Uterus (tissue), 2 donors: Measurements from ENCODE around the gene EFEMP2.

ENCODE experiments used
- POLR2A ChIP-seq, 2 donors: fragments of 450-650 bp; IDR thresholded peaks; one replicate each; pipeline ENCODE4 v1.6.1; 2016; ENCODE audit warnings: antibody characterized with exemption in 2 of 2, mild to moderate bottlenecking in 1 of 2, moderate library complexity in 1 of 2
- TF ChIP-seq, protein P1 (sequence below), 4 experiments: fragments of 200-600 bp in 2 of 4; fragments of 450-650 bp in 2 of 4; sonication (generic) in 2 of 4; IDR thresholded peaks; one replicate each; pipeline ENCODE4 v1.5.1; 2016 to 2019; ENCODE audit warnings: antibody characterized with exemption in 4 of 4, mild to moderate bottlenecking in 2 of 4, moderate library complexity in 1 of 4

DNA sequence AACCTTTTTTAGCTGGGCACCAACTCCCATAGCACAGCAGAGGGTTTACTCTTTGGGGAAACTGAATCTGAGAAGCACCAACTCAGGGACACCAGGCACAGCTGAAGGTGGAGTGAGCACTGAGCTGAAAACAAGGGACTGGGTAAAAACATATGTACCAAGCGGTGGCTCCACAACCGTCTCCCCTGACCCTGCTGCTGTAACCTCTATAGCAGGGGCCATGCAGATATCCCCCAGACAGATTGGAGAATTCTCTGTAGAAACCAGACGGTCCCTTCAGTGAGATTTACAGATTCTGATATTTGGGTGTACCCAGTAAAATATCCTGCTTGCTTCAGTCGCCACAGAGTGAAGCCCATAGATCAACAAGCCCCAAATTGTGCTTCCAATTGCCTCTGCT lies 43.1 kb downstream of the EFEMP2 start:
- TF ChIP-seq, protein P1, sequence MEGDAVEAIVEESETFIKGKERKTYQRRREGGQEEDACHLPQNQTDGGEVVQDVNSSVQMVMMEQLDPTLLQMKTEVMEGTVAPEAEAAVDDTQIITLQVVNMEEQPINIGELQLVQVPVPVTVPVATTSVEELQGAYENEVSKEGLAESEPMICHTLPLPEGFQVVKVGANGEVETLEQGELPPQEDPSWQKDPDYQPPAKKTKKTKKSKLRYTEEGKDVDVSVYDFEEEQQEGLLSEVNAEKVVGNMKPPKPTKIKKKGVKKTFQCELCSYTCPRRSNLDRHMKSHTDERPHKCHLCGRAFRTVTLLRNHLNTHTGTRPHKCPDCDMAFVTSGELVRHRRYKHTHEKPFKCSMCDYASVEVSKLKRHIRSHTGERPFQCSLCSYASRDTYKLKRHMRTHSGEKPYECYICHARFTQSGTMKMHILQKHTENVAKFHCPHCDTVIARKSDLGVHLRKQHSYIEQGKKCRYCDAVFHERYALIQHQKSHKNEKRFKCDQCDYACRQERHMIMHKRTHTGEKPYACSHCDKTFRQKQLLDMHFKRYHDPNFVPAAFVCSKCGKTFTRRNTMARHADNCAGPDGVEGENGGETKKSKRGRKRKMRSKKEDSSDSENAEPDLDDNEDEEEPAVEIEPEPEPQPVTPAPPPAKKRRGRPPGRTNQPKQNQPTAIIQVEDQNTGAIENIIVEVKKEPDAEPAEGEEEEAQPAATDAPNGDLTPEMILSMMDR (IDR thresholded peaks at IDR 0.05): no peak
- no peak for TF ChIP-seq POLR2A (IDR thresholded peaks at IDR 0.05)
